CD4-positive, alpha-beta T cell treated with Interleukin-1 beta for 1 hour (primary cell): Measurements from ENCODE around the gene ADAMTSL4.

Experiments used
- DNase-seq, 2 donors: peaks; one replicate each; pipeline ENCODE4 v3.0.0-alpha.2; 2020 to 2022

ADAMTSL4 gene

DNA sequence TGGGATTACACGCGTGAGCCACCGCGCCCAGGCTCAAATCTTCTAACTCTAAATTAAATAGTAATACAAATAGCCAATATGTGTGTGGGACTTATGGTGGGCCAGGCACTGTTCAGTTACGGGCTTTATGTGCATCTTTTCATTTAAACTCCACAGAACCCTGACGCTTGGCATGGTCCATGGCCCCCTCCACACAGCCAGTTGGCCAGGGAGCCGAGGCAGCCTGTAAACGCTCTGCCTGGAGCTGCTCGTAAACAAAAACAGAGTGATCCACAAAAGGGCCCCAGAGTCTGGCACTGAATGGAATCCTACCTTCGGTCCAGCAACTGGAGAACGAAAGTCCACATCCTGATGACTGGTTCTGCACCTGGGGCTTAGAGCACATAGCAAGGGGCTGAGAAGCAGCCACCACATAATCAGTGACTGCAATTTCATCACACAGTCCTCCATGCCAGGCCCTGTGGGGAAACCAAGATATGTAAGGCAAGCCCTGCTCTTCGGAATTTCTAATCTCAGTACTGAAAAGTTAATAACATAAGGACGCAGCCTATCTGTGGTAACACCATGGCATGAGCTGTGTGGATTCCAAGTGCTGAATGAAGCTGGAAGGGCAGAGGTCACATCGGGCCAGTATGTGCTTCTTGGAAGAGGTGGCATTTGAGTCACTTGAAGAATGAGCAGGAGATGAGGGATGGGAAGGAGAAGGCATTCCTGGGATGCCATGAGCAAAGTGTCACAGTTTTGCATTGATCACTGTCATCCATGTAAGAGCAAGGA, 13.5 kb upstream of the ADAMTSL4 start:
- no peak for DNase-seq

- DNase-seq = no peak
These were observed 12.1 kb upstream of the ADAMTSL4 start for GRCh38 chr1:150536836-150537731.

DNA sequence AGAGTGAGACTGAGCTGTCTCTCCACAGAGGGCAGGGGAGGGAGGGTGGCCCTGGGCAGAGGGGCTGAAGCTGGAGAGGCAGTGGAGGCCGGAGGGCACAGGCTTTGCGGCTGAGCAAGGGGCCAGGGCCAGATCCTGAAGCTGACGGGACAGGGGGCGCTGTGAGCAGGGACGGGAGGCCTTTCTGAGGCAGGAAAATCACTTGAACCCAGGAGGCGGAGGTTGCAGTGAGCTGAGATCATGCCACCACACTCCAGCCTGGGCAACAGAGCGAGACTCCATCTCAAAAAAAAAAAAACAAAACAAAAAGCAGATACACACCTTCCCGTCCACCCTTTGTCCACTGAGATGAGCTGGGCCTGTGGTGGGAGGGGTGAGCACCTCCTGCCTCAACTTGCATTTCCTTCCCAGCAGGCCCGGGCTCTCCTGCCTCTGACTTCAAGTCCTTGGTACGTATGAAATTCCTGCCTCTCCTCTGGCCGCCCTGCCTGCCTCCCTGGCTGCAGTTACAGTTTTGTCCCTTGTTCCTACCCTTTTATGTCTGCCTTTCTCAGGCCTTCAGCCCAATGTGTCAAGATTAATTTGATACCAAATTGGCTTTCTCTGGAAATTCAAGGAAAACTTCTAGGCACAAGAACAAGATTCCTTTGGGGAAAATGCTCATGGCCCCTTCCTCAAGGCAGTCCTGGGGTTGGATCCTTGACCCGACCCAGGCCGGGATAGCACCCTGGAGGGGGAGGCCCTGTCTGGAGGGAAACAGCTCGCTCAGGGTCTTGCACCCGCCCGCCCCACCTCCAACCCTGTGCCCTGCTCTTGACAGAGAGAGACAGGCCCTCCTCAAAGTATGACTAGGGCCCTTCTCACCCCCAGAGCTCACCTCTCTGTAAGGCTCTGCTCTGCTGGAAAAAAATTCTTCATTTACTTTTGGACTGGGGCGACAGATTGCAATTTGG, 11.2 kb upstream of the ADAMTSL4 start:
- no peak for DNase-seq

DNA sequence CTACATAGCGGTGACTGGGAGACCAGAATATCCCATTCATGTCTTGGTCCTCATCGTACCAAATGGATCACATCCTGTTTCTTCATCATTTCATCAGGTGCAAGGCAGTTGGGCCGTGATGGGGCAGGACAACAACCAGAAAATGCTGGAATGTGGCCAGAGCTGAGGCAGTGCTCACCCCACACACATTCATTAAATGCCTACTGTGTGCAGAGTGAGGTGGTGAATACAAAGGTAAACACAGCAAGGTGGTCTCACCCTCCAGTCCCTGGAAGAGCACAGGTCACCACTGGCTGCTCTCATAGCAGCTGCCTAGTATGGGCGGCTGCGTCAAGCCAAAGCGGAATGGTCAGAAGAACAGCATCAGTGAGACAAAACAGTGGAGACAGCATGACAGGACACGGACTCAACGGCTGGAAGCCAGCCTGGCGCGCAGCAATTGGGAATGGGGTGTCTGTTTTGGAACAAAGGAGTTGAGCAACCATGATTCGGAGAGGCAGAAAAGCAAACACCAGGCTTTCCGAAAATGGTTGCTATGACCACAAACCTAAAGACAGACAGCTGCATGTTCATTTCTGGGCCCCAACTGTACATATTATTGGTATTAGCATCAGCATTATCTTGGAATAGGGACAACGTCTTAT, 5.6 kb upstream of the ADAMTSL4 start:
- DNase-seq = no peak

GRCh38 chr1:150544204-150544603, 5.0 kb upstream of the ADAMTSL4 start:
- no peak for DNase-seq

DNA sequence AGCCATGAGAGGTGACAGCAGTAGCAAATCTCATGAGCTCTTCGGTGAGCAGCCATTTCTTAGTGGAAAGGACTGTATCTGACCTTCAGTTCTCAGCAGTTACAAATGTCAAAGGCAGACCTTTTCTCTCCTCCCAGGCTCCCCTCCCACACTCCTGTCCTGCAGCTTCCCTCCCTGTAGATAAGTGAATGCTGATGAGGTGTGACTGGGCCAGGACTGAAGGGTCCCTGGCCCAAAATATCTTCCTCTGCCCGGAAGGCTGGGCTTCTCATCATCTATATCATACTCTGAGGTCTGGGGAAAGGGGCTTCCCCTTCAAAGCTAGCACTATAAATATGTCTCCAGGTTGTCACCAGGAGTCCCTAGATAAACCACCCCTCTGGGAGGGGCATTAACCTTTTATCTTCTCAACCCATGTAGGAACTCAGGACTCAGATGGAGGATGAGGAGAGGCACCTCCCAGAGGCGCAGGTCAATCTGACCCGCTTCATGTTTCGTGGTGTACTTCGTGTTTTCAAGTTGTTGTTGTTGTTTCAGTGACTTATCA, 3.6 kb upstream of the ADAMTSL4 start:
- no peak for DNase-seq

- no peak for DNase-seq
These were observed 2.8 kb upstream of the ADAMTSL4 start for GRCh38 chr1:150546294-150546937.

DNA sequence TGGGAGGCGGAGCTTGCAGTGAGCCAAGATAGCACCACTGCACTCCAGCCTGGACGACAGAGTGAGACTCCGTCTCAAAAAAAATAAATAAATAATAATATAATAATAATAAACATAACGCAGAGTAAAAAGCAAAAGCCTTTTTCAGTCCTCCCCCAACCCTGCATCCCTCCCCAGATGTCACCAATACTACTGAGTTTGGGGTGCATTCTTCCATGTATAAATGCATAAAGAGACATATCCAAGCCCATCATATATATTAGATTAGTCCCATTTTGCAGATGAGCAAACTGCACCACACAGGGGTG, 930 bp upstream of the ADAMTSL4 start:
- no peak for DNase-seq

DNA sequence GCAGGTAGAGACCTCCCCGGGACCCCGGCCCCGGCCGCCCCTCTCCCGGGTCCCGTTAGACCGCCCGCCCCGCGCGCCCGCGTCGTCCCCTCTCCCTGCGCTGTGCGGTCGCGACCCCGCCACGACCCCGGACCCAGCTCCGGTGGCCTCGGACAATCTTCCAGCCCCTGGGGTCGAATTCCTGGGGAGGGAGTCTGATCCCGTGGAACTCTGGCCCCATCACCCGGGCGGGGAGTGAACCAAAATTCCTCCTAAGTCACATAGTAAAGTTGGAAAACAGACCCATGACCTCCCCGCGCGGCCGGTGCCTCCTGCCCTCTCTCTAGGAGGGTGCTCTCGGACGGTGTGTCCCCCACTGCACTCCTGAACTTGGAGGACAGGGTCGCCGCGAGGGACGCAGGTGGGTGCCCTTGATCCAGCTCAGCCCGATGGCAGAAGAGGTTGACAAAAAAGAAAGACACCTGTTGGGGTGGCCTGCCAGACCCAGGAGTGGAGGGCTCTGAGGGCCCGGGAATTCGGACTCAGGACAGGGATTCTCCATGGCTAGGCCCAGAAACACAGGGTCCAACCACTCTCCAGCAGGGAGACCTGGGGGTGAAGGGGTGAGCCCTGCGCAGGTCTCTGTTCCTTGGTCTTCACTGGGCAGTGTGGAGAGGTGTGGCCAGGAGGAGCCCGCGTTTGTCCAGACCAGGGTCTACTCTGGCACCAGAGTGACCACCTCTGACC, 451 bp downstream of the ADAMTSL4 start:
- DNase-seq = no peak

DNA sequence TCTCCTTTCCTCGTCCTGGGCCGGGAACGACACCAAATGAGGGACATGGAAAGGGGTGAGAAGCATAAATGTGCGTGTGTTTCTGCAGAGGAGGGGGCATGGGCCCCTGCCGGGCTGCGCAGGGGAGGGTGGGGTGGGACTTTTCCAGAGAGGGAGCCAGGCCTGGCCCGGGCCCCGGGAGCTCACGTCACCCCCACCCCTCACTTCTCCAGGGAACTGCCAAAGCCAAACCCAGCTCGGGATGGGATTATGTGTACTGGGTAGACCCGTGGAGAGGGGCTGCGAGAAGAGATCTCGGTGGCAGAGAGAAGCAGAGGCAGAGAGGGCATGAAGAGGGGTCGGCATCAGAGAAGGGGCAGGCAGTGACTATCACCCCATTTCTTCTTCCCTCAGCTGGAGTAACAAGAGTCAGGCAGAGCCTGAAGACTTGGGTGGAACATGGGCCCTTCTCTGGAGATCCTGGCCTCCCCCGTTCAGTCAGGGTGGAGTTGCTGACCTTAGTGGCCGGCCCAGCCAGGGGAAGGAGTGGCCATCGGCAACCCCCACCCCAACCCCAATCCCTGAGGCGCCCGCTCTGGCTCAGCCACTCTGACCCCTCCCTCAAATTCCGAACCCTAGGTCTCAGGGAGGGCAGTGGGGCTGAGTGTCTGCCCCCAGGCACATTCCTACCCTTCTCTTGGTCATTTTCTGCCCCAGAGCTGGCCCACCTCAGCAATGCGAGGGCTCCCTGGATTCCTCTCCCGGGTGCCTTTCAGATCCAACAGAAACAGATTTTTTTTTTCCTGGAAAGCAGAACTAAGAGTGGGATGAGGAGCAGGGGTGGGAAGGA, 1.2 kb downstream of the ADAMTSL4 start:
- DNase-seq = no peak

- DNase-seq = no peak
These were observed 2.0 kb downstream of the ADAMTSL4 start for GRCh38 chr1:150551051-150551783.

DNA sequence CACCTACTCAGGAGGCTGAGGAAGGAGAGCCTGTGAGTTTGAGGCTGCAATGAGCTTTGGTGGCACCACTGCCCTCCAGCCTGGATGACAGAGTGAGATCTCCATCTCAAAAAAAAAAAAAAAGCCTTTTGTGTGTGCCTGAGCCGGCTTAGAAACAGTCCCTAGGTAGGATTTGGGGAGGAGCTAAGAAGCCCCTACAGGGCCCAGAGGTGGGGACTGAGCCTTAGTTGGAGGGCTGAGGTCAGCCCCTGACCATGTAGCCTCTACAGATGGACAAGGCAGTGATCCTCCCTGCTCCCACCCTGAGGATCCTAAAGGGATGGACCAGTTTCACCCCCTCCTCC, 2.5 kb downstream of the ADAMTSL4 start:
- DNase-seq = no peak

- DNase-seq = peak in 1 of 2 donors; percentile 74
These were observed 3.1 kb downstream of the ADAMTSL4 start for GRCh38 chr1:150552128-150552910.

DNA sequence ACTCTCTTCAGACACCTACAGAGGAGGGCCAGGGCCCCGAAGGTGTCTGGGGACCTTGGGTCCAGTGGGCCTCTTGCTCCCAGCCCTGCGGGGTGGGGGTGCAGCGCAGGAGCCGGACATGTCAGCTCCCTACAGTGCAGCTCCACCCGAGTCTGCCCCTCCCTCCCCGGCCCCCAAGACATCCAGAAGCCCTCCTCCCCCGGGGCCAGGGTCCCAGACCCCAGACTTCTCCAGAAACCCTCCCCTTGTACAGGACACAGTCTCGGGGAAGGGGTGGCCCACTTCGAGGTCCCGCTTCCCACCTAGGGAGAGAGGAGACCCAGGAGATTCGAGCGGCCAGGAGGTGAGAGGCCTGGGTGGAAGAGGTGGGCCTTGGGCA, 3.7 kb downstream of the ADAMTSL4 start:
- DNase-seq = no peak

- no peak for DNase-seq
These were observed 4.3 kb downstream of the ADAMTSL4 start for GRCh38 chr1:150553392-150554085.

DNA sequence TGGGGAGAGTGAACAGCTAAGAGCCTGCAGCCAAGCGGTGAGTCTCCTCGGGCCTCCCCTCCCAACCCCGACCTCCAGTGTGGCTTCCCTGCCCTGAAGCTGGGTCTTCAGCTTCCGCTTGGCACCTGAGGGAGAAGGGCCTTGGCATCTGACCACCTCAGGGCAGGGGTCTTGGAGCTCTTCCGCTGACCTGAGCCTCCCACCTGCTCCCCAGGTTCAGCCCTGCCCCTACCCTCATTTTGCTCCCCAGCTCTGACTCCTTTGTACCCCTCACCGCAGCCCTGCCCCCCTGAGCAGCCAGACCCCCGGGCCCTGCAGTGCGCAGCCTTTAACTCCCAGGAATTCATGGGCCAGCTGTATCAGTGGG, 4.9 kb downstream of the ADAMTSL4 start:
- no peak for DNase-seq

- DNase-seq = no peak
These were observed 6.2 kb downstream of the ADAMTSL4 start for GRCh38 chr1:150555198-150555970.
